Measurements from ENCODE around the gene PHF11.
A peak's percentile ranks its signal among the peaks of the same experiment; 100 is the strongest.
"Not testable (repeated sequence)": the region's sequence is repeated elsewhere in the genome, so short reads cannot be mapped to it uniquely, and the experiment has no call there.

Gene PHF11

DNA sequence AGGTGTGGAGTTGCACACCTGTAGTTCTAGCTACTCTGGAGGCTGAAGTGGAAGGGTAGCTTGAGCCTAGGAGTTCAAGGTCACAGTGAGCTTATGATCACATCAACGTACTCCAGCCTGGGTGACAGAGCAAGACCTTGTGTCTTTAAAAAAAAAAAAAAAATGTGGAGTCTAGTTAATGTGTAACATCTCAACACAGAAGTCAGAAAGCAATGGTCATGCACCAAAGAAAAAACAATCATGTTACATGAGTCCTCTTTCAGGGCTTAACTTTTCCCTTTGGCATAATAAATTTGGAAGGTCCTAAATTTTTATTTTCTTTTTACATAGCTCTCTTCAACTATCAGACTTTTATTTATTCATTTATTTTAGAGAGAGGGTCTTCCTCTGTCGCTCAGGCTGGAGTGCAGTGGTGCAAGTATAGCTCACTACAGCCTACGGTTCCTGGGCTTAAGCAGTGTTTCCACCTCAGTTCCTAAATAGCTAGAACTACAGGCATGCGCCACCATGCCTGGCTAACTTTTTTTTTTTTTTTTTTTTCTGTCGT is 29.4 kb upstream of the PHF11 start:
- no peak for ATAC-seq (ENCODE audit: low read depth)
- DNase-seq (ENCODE audit: low spot score in 2 of 2): no peak
- Mint-ChIP-seq H3K9me3 (peaks cover 2% of the 10 kb centered on the region), H3K27me3 (no peaks in the 10 kb centered on the region), H3K4me1 (no peaks in the 10 kb centered on the region), H3K4me3 (no peak overlapping the region), H3K27ac (no peak overlapping the region), H3K36me3 (peaks cover 39% of the 10 kb centered on the region)

- Mint-ChIP-seq H3K27ac (no peak overlapping the region), H3K4me3 (no peak overlapping the region), H3K27me3 (no peaks in the 10 kb centered on the region)
Measured at GRCh38 chr13:49472186-49472585, 23.6 kb upstream of the PHF11 start.

DNA sequence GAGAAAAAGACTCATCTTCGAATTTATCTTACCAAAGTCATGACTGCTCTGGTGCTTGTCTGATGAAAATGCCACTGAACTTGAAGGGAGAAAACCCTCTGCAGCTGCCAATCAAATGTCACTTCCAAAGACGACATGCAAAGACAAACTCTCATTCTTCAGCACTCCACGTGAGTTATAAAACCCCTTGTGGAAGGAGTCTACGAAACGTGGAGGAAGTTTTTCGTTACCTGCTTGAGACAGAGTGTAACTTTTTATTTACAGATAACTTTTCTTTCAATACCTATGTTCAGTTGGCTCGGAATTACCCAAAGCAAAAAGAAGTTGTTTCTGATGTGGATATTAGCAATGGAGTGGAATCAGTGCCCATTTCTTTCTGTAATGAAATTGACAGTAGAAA is 19.2 kb upstream of the PHF11 start:
- Mint-ChIP-seq H3K36me3 (peaks cover 25% of the 10 kb centered on the region), H3K4me3 (no peak overlapping the region), H3K27me3 (no peaks in the 10 kb centered on the region), H3K9me3 (no peaks in the 10 kb centered on the region), H3K27ac (no peak overlapping the region), H3K4me1 (no peaks in the 10 kb centered on the region)
- no peak for DNase-seq (ENCODE audit: low spot score in 2 of 2)
- ATAC-seq (ENCODE audit: low read depth): no peak

More at GRCh38 chr13:49472186-49472585, 23.6 kb upstream of the PHF11 start:
- H3K4me1 Mint-ChIP-seq: no peaks in the 10 kb centered on the region
- no peak for DNase-seq (ENCODE audit: low spot score in 2 of 2)
- H3K9me3 Mint-ChIP-seq: no peaks in the 10 kb centered on the region
- H3K36me3 Mint-ChIP-seq: peaks cover 25% of the 10 kb centered on the region
- ATAC-seq (ENCODE audit: low read depth): no peak

DNA sequence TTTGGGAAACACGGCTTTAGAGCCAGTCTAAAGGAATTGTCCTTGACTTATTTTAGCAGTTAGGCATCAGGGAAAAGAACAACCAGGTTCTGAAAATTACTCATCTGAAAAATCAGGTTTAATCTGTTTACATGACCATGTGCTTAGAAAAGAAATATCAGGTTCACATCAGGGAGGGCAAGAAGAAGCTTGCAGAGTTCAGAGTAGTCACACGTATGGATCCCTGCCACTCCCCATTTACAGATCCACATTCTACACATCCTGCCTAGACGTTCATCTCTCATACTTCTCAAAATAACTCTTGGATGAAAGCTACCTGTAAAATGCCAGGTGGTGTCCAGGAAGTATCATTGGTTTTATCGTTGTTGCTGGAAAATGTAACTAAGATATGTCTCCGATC is 14.0 kb upstream of the PHF11 start:
- Mint-ChIP-seq H3K27ac (peak overlapping the region; percentile 2), H3K4me3 (no peak overlapping the region), H3K36me3 (peaks cover 33% of the 10 kb centered on the region), H3K4me1 (no peaks in the 10 kb centered on the region), H3K9me3 (no peaks in the 10 kb centered on the region), H3K27me3 (no peaks in the 10 kb centered on the region)
- DNase-seq (ENCODE audit: low spot score in 2 of 2) (no peak), ATAC-seq (ENCODE audit: low read depth) (no peak)

- DNase-seq (ENCODE audit: low spot score in 2 of 2): no peak
- Mint-ChIP-seq H3K36me3 (peaks cover 20% of the 10 kb centered on the region), H3K4me3 (no peak overlapping the region), H3K9me3 (no peaks in the 10 kb centered on the region), H3K27me3 (no peaks in the 10 kb centered on the region), H3K4me1 (no peaks in the 10 kb centered on the region), H3K27ac (no peak overlapping the region)
- ATAC-seq (ENCODE audit: low read depth): no peak
Measured at GRCh38 chr13:49488563-49488962, 7.2 kb upstream of the PHF11 start.

GRCh38 chr13:49494645-49495044 is 1.1 kb upstream of the PHF11 start:
- Mint-ChIP-seq H3K4me1 (peaks cover 28% of the 10 kb centered on the region), H3K36me3 (peaks cover 2% of the 10 kb centered on the region), H3K27ac (peak overlapping the region; percentile 67), H3K4me3 (peak overlapping the region; percentile 96), H3K27me3 (no peaks in the 10 kb centered on the region), H3K9me3 (no peaks in the 10 kb centered on the region)
- DNase-seq (ENCODE audit: low spot score in 2 of 2): no peak
- ATAC-seq (ENCODE audit: low read depth): no peak

GRCh38 chr13:49496837-49497236 is 1.1 kb downstream of the PHF11 start:
- H3K27me3 Mint-ChIP-seq, H3K36me3 Mint-ChIP-seq, H3K9me3 Mint-ChIP-seq: not testable (repeated sequence)
- DNase-seq (ENCODE audit: low spot score in 2 of 2): peak in 1 of 2 donors; percentile 16
- Mint-ChIP-seq H3K27ac (peak overlapping the region; percentile 67), H3K4me3 (peak overlapping the region; percentile 88), H3K4me1 (peaks cover 32% of the 10 kb centered on the region)
- peak; percentile 5 for ATAC-seq (ENCODE audit: low read depth)

- Mint-ChIP-seq H3K27me3 (no peaks in the 10 kb centered on the region), H3K36me3 (peaks cover 3% of the 10 kb centered on the region), H3K9me3 (no peaks in the 10 kb centered on the region), H3K4me3 (peak overlapping the region; percentile 88), H3K27ac (peak overlapping the region; percentile 67), H3K4me1 (peaks cover 32% of the 10 kb centered on the region)
- ATAC-seq (ENCODE audit: low read depth) (no peak), DNase-seq (ENCODE audit: low spot score in 2 of 2) (no peak)
Measured at GRCh38 chr13:49497272-49497671, 1.5 kb downstream of the PHF11 start.

DNA sequence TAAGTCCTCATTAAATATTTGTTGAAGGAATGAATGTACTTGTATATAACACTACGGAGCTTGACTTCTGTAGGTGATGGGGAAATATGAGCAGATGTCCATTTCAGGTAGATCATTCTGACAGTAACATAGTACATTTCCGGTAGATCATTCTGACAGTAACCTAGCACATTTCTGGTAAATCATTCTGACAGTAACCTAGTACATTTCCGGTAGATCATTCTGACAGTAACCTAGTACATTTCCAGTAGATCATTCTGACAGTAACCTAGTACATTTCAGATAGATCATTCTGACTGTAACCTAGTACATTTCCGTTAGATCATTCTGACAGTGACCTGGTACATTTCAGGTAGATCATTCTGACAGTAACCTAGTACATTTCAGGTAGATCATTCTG is 2.5 kb downstream of the PHF11 start:
- Mint-ChIP-seq H3K4me1 (peaks cover 35% of the 10 kb centered on the region), H3K4me3 (no peak overlapping the region), H3K36me3 (peaks cover 8% of the 10 kb centered on the region), H3K9me3 (no peaks in the 10 kb centered on the region), H3K27ac (peak overlapping the region; percentile 67), H3K27me3 (no peaks in the 10 kb centered on the region)
- ATAC-seq (ENCODE audit: low read depth): no peak
- no peak for DNase-seq (ENCODE audit: low spot score in 2 of 2)

DNA sequence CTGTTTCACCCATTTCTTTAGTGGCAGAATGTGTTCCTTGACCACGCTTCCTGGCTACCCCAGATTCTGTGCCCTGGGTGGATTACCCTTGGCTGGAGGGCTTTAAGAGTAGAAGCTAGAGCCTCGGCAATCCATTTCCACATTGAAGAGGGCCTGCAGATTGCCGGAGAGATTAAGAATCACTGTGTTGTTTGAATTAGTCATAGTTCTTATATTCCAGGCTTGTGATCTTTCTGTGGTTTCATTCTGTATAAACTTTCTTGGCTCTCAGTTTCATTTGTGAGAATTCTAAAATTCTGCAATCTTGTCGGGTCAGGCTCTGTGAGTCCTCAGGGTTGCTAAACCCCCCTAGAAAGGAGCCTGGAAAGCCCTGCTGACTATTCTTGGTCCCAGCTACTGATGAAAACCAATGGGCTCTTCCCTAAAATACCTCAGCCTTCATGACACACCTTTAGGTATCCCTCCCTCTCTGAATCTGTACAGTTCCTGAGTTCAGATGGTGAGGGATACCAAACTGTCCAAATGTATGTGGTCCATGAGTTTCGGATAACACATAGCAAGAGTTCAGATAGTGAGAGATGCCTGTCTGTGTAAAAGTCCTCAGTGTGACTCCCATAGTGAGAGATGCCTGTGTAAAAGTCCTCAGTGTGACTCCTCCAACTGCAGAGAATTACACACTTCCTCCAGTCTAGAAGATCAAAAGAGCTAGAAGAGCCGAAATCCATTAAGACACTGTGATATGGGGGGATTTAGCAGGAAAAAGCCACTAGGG is 4.3 kb downstream of the PHF11 start:
- Mint-ChIP-seq H3K36me3 (peaks cover 11% of the 10 kb centered on the region), H3K9me3 (no peaks in the 10 kb centered on the region), H3K27me3 (no peaks in the 10 kb centered on the region), H3K4me3 (no peak overlapping the region), H3K27ac (peak overlapping the region; percentile 67), H3K4me1 (peaks cover 35% of the 10 kb centered on the region)
- ATAC-seq (ENCODE audit: low read depth): no peak
- DNase-seq (ENCODE audit: low spot score in 2 of 2): no peak

DNA sequence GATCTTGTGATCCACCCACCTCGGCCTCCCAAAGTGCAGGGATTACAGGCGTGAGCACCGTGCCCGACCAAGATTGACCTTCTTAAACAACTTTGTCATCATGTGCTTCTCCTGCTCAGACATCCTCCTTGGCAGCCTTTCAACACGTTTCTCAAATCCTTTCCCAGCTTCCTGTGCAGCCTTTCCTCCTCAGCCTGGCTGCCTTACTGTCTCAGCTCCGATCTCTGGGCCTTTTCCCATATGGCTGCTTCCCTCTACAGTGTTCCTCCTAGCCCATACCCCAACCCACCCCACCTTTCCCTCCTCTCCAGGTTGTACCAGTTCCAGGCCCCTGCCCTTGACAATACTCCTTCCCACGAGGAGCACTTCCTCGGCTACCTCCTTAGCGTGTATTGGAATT is 7.2 kb downstream of the PHF11 start:
- peak overlapping the region; percentile 39 for H3K27ac Mint-ChIP-seq
- peaks cover 25% of the 10 kb centered on the region for H3K4me1 Mint-ChIP-seq
- peaks cover 22% of the 10 kb centered on the region for H3K36me3 Mint-ChIP-seq
- ATAC-seq (ENCODE audit: low read depth) (no peak), DNase-seq (ENCODE audit: low spot score in 2 of 2) (no peak)
- no peak overlapping the region for H3K4me3 Mint-ChIP-seq
- H3K9me3 Mint-ChIP-seq: peaks cover 3% of the 10 kb centered on the region
- H3K27me3 Mint-ChIP-seq: no peaks in the 10 kb centered on the region

- no peak for DNase-seq (ENCODE audit: low spot score in 2 of 2)
- H3K4me1 Mint-ChIP-seq: peaks cover 19% of the 10 kb centered on the region
- no peaks in the 10 kb centered on the region for H3K27me3 Mint-ChIP-seq
- H3K4me3 Mint-ChIP-seq: no peak overlapping the region
- H3K27ac Mint-ChIP-seq: no peak overlapping the region
- ATAC-seq (ENCODE audit: low read depth): no peak
- H3K9me3 Mint-ChIP-seq: peaks cover 3% of the 10 kb centered on the region
- H3K36me3 Mint-ChIP-seq: peaks cover 22% of the 10 kb centered on the region
Measured at GRCh38 chr13:49503951-49504350, 8.2 kb downstream of the PHF11 start.

- Mint-ChIP-seq H3K36me3 (peaks cover 47% of the 10 kb centered on the region), H3K4me1 (peaks cover 6% of the 10 kb centered on the region), H3K27me3 (no peaks in the 10 kb centered on the region), H3K9me3 (no peaks in the 10 kb centered on the region), H3K4me3 (no peak overlapping the region), H3K27ac (no peak overlapping the region)
- ATAC-seq (ENCODE audit: low read depth) (no peak), DNase-seq (ENCODE audit: low spot score in 2 of 2) (no peak)
Measured at GRCh38 chr13:49512578-49512977, 16.8 kb downstream of the PHF11 start.

- Mint-ChIP-seq H3K36me3 (peaks cover 41% of the 10 kb centered on the region), H3K9me3 (no peaks in the 10 kb centered on the region), H3K4me1 (no peaks in the 10 kb centered on the region), H3K4me3 (no peak overlapping the region), H3K27ac (peak overlapping the region; percentile 62), H3K27me3 (no peaks in the 10 kb centered on the region)
- ATAC-seq (ENCODE audit: low read depth) (no peak), DNase-seq (ENCODE audit: low spot score in 2 of 2) (no peak)
Measured at GRCh38 chr13:49516467-49516866, 20.7 kb downstream of the PHF11 start.

GRCh38 chr13:49517461-49517860 is 21.7 kb downstream of the PHF11 start:
- Mint-ChIP-seq H3K27ac (peak overlapping the region; percentile 62), H3K36me3 (peaks cover 38% of the 10 kb centered on the region)

More at GRCh38 chr13:49517461-49517860, 21.7 kb downstream of the PHF11 start:
- Mint-ChIP-seq H3K4me1 (peaks cover 3% of the 10 kb centered on the region), H3K9me3 (no peaks in the 10 kb centered on the region), H3K27me3 (no peaks in the 10 kb centered on the region), H3K4me3 (no peak overlapping the region)
- no peak for ATAC-seq (ENCODE audit: low read depth)
- no peak for DNase-seq (ENCODE audit: low spot score in 2 of 2)
